Middle frontal gyrus (tissue), 1 donor: ENCODE measurements around the gene MCTP2.

Experiments used
- DNase-seq: peaks from one replicate; pipeline ENCODE4 v3.0.0-alpha.2; 2015; ENCODE audit warnings: low spot score; ENCODE audit errors: extremely low spot score

MCTP2 gene

DNA sequence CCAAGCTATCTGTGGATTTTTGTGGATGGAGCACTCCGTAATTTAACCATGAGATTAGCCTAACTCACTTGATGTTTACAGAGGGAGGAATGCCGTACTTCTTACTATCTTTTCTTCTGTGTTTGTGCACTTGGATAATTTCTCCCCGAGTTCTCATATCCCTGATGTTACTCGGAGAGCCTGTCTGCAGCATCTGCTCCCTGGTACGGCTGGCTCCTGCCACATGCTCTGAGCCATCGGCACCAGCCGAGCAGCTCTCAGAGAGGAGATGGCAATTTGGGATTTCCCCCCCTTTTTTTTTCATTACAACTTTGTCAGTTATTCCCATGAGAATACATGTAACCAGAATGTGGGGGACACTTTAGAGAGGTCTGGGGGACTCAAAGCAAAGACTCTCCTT is 155.0 kb downstream of the MCTP2 start:
- DNase-seq, result no peak

DNA sequence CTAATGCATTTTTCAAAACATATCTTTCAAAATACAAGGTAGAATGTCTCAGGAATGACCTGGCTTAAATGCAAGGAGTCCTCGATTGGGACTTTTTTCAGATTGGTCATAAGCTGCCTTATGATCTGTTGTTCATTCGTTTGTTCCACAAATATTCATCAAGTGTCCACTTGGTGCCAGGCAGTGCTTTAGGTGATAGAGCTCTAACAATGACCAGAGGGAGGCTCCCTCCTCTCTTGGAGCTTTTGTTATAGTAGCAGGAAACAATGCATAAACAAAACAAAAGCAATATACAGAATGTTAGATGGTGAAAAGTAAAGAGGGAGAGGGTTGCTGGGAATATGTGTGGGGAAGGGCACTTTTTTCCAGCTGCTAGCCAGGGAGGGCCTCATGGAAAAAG is 156.1 kb downstream of the MCTP2 start:
- DNase-seq, result no peak

DNA sequence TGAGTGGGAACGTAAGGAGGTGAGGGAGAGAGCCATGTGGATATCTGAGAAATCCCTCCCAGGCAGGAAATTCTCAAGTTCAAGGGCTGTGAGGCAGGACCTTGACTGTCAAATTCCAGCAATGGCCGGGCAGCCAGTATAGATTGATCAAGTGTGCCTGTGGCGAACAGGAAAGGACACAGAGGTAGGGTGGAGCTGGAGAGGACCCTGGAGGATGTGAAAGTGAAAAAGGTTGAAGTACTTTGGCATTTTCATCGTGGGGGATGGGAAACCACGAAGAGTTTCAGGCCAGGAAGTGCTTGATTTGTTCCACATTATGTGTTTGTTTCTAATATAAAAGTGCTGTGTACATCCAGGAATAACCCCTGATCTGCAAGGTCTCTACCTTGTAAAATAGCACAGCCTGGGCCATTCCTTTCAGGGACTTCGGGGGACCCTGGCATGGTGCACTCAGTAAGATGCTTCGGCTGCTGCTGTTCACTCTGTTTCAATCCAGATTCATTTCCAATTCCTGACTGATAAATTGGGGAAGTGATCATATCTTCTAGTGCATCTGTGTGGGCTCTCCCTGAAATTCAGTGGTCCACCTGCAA is 156.6 kb downstream of the MCTP2 start:
- no peak for DNase-seq

DNA sequence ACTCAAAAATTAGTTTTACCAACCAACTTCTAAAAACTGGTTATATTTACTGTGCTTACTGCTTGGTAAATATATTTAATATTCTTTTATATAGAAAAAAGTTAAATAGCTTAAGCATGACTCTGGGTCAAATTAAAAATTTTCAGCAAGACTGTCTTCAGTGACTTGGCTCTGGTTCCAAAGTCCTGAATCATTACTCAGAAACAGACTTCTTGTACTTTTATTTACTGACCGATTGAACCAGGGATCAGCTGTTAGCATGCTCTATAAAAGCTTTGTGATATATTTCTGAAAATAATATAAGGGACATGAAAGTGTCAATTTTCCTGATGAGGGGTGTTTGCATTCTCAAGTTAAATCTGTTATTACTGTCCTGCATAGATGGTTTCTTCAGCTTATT is 164.3 kb downstream of the MCTP2 start:
- DNase-seq, result no peak

DNA sequence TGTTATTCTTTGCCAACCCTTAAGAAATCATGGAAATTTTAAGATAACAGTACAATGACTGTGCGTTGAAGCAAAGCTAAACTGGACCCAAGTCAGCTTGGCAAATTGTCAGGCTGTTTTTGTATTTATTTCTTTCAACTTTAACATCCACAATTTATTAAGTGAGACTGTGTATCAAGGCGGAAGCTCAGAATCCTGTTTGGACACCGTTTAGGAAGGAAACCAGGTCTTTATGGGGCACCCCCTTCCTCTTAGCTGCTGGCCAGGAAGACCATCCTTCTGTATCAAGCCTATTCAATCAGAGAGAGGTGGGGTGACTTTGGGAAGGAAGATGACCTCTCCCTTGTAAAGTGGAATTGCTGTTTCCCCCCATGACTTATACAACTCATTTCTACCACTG is 166.0 kb downstream of the MCTP2 start:
- DNase-seq, result no peak

DNA sequence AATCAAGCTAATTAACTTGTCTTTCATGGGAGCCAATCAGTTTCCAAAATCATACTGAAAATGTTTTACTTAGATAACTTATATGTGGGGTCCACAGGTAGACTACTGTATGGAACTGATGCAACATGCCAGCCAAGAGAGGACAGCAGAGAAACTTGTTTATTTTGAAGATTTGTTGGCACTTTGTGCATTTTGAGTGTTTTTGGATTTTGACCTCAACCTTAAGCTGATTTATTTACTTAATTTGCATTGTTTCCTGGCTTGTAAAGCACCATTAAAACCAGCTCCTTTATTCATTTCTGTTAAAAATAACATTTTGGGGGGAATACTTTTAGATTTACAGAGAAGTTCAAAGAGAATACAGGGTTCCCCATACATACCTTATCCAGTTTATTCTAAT is 166.6 kb downstream of the MCTP2 start:
- no peak for DNase-seq

DNA sequence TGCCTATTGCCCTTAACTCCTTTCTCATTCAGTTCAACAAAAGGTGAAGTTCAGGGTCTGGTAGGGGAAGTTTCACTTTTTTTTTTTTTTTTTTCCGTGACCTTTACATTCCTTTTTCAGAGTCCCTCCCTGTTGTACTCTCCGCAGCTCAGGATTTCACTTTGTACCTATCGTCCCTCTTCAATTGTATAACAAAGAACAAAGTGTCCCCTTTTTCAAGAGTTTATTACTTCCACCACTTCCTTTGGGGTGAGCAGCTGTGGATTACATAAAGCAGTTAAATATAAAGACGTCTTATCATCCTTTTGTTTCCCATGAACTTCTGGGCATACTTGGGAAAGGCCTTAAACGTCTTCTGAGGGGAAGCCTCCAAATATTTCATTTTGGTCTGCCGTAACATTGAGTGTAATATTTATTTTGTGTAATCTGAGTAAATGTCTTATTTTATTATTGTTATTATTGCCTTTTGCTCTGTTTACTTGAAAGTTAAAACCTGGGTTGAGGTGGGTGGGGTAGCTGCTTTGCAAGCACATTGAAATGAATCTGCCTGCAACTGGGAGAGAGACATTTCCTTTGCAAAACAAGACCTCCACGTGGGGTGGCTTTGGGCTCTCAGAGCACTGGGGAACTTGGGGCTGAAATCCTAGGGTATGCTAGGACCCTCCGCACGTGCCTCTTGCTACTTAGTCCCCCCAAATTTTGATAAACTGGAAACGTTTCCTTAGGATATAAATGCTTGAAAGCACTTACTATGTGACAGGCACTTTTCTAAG is 169.4 kb downstream of the MCTP2 start:
- no peak for DNase-seq

DNA sequence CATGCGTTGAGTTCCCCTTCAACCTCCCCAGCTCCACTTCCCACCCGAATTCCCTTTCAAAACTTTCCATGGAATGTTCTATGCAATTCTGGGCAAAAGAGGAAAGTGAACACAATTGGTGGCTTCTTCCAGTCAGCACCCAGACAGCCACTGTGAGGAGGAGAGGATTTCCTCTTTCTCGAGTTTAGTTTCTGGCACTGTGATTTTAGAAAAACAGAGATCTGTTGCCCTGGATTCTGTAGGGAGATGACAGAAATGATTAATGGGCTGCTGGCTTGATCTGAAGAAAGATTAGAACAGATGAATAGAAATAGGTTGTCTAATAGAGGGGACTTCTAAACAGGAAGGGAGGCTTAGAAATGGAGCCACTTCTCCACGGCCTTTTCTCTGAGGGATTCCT is 172.0 kb downstream of the MCTP2 start:
- DNase-seq, result no peak

DNA sequence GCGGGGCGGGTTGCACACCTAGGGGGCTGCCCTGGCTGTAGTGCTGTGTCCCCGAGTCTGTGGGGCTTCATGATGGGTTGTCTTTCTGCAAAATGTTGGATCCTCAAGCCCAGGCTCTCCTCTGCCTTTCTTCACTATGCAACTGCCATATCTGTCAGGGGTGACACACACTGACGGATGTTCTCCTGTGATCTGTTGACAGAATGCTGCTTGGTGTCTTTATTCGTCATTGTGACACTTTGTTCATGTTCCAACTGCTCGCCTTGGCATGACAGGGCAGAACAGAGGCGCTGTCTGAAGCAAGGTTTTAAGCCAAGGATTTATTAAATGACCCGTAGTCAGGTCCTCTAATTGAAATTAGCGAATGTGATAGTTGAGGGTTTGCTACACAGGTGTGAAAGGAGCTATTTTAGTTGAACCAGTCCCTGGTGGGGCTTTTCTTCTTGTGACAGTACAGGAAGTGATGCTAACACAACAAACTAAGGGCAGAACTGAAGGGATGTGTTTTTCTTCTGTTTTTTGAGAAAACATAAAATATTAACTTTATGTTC is 173.4 kb downstream of the MCTP2 start:
- no peak for DNase-seq

DNA sequence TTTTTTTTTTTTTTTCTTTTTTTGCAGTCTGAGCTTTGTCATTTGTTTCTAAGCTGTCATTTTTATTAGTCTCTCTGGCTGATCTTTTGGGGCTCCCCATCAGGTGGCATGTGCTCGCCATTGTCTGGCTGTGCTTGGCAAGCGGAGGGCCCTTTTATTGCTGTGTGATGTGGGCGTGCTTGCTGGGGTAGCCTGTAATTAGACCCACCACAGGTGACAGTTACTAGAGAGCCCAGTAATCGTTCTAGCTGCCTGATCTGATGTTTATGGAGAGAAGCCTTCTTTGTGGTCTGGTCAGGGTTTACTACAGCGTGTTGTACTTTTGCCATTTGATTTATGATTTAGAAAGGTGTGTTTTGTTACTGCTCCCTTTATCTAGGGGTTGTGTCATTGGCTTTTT is 179.9 kb downstream of the MCTP2 start:
- no peak for DNase-seq

DNA sequence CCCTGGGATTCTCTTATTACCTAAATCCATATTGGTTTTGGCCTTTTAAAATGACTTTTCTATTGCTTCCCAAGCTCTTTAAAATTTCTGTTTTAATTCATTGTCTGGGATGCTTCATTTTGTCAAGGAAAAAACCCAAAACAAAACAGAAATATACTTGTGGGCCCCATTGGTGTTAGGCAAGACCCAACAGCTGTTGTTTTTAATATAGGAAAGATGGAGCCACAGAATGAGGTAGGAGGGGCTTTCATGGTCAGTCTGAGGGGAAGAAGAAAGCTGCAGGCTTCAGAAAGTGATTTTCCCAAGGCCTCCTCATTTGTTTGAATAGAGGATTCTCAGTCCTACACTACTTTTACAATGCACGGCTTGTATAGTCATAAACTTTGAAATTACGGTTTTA is 180.5 kb downstream of the MCTP2 start:
- DNase-seq, result no peak

DNA sequence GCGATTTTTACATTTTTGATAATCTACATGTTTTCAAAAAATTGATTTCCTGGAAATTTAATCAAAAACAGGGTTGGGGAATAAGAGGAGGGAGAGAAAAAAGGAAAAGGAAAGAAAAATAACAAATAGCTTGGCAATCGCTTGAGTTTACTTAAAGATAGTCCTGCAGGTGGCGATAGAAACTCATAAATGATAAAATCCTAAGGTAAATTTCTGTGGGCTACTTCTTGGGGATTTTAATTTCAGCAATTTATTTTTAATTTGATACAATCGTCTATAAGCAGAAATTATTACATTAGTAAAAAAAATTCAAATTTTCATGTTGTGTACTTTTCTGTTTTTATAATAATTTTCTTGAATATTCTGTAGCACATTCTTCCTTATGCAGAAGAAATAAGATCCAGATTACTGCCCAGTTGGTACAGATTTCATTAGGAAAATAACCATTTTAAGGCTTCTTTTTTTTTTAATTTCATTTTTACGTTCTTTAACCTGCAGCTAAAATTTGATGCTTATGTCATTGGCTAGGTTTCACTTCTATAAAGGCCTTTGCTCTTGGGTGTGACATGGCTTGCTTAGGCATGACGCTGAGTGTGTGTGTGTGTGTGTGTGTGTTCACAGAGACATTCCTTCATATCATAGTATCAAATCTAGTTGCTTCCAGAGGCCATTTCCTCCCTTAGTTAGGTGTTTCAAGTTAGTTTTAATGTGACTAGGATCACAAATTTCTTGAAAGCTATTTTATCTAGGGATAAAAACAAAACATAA is 181.8 kb downstream of the MCTP2 start:
- DNase-seq, result peak; percentile 6

DNA sequence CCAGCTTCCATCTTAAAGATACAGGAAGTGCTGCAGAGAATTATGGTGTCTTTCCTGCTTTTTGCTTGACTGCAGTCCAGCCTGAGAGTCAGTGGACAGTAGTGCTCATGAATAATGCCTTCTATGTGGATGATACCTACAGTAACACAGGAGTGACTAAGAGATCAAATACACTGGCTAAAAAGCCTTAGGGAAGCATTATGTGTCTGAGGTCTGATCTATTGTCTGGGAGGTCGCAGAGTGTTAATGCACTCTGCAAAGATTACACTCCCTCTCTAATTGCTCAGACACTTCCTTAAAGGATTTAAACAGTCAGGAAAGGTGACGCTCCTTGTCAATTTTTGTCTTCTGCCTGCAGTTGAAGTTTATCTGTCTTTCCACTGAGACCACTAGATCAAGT is 183.6 kb downstream of the MCTP2 start:
- no peak for DNase-seq

DNA sequence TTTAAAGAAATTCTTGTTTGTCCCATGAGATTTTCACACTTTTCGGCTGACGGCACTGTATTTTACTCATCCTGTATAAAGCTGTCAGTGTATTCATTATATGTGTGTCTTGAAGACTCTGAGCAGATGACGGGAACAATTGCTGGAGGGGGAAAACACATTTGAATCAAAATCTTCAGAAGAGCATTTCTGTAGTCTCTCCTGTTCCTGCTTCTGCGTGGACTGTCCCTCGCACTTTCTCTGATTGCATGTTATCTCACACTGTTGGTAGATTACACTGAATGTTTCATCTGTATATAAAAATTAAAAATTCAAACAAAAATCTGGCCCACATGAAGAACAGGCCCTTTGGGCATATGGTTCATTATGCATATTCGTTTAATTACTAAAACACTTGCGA is 184.9 kb downstream of the MCTP2 start:
- DNase-seq, result no peak

DNA sequence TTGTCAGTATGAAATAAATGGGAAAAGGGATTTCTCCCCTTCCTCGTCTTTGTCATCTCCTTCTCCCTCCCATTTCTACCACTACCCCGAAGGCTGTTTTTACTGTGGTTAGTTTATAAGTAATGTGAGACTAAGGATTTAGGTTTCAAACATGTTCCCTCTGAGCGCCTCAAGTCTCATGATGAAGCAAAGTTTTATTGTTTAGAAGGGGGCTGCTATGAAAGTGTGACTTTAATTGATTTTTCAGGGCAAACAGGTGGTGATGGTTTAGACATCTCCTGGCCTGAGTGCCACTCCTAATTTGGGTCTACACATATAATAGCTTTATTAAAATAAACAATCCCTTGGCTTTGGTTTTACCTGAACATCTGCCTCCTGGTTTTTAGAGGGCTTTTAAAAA is 185.5 kb downstream of the MCTP2 start:
- no peak for DNase-seq

DNA sequence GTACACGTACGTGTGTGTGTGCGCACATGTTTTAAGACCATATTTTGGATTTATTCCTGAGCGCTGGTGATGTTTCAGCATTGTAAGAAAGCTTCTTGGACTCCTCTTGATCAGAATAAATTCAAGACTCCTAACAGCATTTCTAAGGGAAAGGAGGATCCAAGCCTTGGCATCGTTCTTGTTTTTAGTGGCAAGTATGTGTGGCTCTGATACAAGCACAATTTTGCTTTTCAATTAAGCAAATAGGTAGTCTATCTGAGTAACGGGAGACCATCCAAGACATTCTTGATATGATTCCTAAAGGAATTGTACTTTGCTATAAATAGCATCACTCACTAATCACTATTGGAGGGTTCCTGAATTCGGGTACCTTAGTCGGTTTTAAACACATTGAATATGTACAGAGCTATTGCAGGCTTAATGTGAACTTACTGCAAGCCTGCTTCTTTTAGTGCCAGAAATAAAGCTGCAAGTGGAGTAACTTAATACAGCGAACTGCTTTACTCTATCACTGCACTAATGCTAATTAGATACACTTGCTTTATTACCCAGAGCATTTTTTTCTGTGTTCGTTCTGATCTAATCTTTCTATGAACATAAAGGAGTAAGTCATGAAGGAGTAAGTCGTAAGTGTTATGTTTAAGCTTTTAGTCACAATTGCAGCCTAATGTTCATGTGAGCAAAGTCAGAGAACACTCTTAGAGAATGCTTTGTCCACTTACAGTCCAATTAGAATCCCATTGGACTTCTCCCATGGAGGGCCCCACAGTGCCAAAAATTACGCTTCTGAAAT is 186.3 kb downstream of the MCTP2 start:
- no peak for DNase-seq

DNA sequence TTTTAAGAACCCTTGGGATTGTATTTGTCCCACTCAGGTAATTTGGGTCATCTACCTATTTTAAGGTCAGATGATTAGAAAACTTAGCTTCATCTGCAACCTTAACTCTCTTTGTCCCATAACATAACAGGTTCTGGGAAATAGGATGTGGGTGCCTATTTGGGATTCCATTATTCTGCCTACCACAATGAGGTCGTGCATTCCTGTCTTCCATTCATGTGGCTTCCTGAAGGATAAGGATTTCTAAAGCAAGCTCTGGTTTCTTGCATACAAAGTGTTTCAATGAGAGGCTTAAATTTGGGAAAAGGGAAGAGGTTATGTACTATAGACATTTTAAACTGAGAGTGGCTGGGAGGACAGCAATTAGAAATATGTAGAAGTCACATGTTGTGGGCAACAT is 190.3 kb downstream of the MCTP2 start:
- DNase-seq, result no peak

DNA sequence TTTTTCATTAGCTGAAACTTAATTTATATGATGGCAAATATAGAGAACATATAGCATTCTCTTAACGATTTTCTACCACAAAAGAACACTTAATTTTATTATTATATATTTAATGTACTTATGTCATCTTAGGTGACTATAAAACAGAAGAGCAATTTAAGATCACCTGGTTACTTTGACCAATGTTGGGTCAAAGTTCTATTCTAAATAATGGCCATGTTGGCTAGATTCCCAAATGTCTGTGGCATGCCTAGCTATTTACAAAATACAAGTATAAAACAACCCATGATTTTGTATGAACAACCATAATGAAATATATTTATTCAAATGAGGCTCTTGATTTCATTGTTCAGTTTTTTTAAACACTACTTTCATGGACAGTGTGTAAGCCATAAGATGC is 200.9 kb downstream of the MCTP2 start:
- no peak for DNase-seq

DNA sequence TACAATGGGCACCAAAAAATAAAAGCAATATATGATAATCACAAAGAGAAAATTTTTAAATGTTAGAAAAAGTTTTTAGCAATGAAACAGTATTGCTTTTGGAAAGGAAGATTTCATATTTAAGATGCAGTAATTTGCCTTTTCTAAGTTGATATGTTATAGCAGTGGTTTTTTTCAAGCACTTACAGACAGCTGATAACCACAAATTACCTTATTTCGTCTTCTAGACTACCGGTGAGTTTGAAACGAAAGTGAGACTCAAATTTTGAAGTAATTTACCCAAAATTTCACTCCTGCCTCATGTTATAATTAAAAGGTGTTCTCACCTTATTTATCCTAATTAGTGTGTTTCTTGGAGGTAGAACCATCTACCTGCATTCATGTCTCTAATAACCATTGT is 207.8 kb downstream of the MCTP2 start:
- no peak for DNase-seq

DNA sequence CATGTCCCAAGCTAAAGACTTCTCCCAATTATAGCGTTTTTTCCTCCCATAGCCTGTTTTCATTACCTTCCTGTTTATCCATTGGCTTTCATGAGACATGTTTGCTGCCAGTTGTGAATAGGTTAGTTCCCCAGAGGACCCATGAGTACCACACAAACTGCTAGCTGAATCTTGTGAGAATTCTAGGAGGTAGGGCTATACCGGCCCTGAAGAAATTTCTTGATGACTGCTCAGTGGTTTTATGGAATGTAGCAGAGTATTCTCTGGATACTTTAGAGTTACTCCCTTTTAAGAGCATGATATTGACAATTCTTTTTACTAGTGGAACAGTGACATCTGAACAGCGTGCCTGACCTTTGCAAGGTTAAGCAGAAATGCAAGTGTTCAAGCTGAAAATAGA is 210.4 kb downstream of the MCTP2 start:
- no peak for DNase-seq

DNA sequence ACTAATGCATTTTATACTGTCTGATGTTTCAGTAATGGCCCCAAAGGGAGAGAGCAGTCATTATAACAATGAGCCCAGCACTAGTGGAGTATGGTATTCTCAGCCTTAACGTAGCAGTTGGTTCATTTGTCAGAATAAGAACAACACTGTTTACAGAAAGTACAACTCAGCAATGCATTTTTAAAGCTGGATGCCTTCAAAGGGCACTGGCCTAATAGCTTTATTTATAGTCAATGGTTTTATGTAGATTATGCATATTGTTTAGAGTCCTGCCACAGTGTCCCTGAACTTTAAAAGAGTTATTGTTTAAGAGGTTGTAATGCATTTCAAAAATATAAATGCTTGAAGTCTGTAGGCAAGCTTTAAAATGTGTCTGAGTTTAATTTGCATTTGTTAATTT is 211.1 kb downstream of the MCTP2 start:
- no peak for DNase-seq

DNA sequence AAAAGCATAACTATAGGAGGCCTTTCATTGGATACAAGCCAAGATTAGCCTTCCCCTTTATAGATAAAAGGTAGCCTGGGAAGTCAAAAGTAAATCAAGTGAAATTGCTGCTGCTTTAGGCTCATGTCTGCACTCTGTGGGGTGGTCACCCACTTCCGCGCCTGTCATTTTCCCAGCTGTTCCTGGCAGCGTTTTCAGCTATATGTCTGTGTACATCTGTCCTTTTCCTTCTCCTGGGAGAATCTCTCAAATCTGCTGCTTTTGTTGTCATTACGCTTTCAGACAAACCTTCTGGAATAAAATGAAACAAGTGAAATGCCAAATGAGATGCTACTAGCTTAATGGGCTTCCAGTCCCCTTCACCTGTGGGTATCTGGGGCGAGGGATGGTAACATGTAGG is 211.8 kb downstream of the MCTP2 start:
- DNase-seq, result no peak
